Vagina (tissue), 2 donors: Measurements from ENCODE around the gene TOR1AIP2. TPM values are rescaled to one million over a fixed set of nuclear protein-coding genes. Genes with fewer than 3 reads are reported as not detected.
"Not testable (repeated sequence)": the region's sequence is repeated elsewhere in the genome, so short reads cannot be mapped to it uniquely, and the experiment has no call there.

ENCODE experiments used
- DNase-seq, 2 donors: peaks; one replicate each; pipeline ENCODE4 v3.0.0-alpha.2; 2017; ENCODE audit errors: extremely low spot score in 2 of 2
- H3K27ac ChIP-seq: fragments of 200-600 bp; sonication (generic); one replicate; pipeline ENCODE4 v1.5.1; 2019
- H3K27me3 ChIP-seq: fragments of 200-600 bp; sonication (generic); one replicate; pipeline ENCODE4 v1.5.1; 2019
- H3K36me3 ChIP-seq, 2 donors: fragments of 200-600 bp; sonication (generic); one replicate each; pipeline ENCODE4 v1.5.1; 2017 to 2019
- H3K4me1 ChIP-seq: fragments of 200-600 bp; sonication (generic); one replicate; pipeline ENCODE4 v1.5.1; 2019
- H3K4me3 ChIP-seq, 2 donors: fragments of 200-600 bp; sonication (generic); 1 replicate in 1 of 2; 2 replicates in 1 of 2; pipeline ENCODE4 v1.5.1; 2016 to 2019
- H3K9me3 ChIP-seq: fragments of 200-600 bp; sonication (generic); one replicate; pipeline ENCODE4 v1.5.1; 2019
- POLR2A ChIP-seq, 2 donors: fragments of 450-650 bp; IDR thresholded peaks; one replicate each; pipeline ENCODE4 v1.6.1; 2017; ENCODE audit warnings: antibody characterized with exemption in 2 of 2, mild to moderate bottlenecking in 2 of 2, moderate library complexity in 2 of 2
- POLR2AphosphoS5 ChIP-seq, 2 donors: sonication (generic); formaldehyde crosslinking; IDR thresholded peaks; one replicate each; pipeline ENCODE4 v1.9.0; 2017; ENCODE audit warnings: antibody characterized with exemption in 2 of 2, mild to moderate bottlenecking in 2 of 2, low read depth in 1 of 2; ENCODE audit not compliant: insufficient read depth in 1 of 2
- intact Hi-C: fragments of 100-400 bp; cut with DNase I; formaldehyde crosslinking; loops from one replicate; pipeline ENCODE4 v1.15.1; 2023
- total RNA-seq: library from RNA; depleted of rRNA; stranded (reverse); fragments of >200 nt; gene quantifications from one replicate; pipeline ENCODE4 v1.2.3, GENCODE V29; 2016
- TF ChIP-seq, protein P1 (sequence below), 3 experiments: fragments of 450-650 bp in 2 of 3; fragments of 200-600 bp in 1 of 3; sonication (generic) in 1 of 3; IDR thresholded peaks; one replicate each; pipeline ENCODE4 v1.5.1; 2017 to 2019; ENCODE audit warnings: antibody characterized with exemption in 3 of 3, mild to moderate bottlenecking in 2 of 3, moderate library complexity in 2 of 3

TOR1AIP2 gene
- total RNA-seq, 1 donor from 2014 or later: 53.8 TPM

DNA sequence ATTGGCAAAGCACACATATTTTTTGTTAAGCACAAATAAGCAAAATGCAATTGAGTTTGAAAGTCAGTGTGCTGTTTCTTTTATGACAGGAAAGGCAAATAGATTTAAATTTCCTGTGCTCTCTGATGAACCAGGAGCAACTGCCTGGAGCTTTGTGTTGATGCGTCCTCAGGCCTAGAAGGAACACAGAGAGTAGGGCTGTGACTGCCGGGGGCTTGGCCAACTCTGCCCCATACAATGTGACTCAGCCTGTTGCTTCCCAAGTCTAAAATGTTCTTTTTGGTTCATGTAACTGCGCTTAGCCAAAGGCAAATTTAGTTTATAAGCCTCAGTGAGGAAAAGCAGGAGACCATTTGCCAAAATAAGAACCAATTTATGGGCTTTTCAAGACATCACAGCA lies 37.5 kb downstream of the TOR1AIP2 start:
- Histone ChIP-seq H3K27ac (peak overlapping the region; percentile 27), H3K36me3 (no peaks in the 10 kb centered on the region), H3K4me3 (no peak overlapping the region), H3K4me1 (peaks cover 9% of the 10 kb centered on the region), H3K27me3 (no peaks in the 10 kb centered on the region), H3K9me3 (no peaks in the 10 kb centered on the region)
- DNase-seq: no peak
- intact Hi-C loops: no loop called here
- no peak for TF ChIP-seq POLR2AphosphoS5 (IDR thresholded peaks at IDR 0.05; ENCODE audit: insufficient read depth in 1 of 2, low read depth in 1 of 2)
- TF ChIP-seq, protein P1, sequence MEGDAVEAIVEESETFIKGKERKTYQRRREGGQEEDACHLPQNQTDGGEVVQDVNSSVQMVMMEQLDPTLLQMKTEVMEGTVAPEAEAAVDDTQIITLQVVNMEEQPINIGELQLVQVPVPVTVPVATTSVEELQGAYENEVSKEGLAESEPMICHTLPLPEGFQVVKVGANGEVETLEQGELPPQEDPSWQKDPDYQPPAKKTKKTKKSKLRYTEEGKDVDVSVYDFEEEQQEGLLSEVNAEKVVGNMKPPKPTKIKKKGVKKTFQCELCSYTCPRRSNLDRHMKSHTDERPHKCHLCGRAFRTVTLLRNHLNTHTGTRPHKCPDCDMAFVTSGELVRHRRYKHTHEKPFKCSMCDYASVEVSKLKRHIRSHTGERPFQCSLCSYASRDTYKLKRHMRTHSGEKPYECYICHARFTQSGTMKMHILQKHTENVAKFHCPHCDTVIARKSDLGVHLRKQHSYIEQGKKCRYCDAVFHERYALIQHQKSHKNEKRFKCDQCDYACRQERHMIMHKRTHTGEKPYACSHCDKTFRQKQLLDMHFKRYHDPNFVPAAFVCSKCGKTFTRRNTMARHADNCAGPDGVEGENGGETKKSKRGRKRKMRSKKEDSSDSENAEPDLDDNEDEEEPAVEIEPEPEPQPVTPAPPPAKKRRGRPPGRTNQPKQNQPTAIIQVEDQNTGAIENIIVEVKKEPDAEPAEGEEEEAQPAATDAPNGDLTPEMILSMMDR (IDR thresholded peaks at IDR 0.05): no peak
- TF ChIP-seq POLR2A (IDR thresholded peaks at IDR 0.05): no peak

DNA sequence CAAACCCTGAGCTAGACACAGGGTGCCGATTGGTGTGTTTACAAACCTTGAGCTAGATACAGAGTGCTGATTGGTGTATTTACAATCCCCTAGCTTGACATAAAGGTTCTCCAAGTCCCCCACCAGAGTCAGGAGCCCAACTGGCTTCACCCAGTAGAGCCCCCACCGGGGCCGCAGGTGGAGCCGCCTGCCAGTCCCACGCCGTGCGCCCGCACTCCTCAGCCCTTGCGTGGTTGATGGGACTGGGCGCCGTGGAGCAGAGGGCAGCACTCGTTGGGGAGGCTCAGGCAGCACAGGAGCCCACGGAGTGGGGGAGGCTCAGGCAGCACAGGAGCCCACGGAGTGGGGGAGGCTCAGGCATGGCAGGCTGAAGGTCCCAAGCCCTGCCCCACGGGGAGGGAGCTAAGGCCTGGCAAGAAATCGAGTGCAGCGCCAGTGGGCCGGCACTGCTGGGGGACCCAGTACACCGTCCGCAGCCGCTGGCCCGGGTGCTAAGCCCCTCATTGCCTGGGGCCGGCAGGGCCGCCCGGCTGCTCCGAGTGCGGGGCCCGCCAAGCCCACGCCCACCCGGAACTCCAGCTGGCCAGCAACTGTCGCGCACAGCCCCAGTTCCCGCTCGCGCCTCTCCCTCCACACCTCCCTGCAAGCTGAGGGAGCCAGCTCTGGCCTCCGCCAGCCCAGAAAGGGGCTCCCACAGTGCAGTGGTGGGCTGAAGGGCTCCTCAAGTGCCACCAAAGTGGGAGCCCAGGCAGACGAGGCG lies 40.7 kb downstream of the TOR1AIP2 start:
- H3K4me1 ChIP-seq, DNase-seq, H3K4me3 ChIP-seq, intact Hi-C loops, H3K27ac ChIP-seq, H3K27me3 ChIP-seq, H3K36me3 ChIP-seq, H3K9me3 ChIP-seq: not testable (repeated sequence)

- H3K4me1 ChIP-seq: no peaks in the 10 kb centered on the region
- H3K36me3 ChIP-seq: no peaks in the 10 kb centered on the region
- DNase-seq: no peak
- no peaks in the 10 kb centered on the region for H3K27me3 ChIP-seq
- H3K4me3 ChIP-seq: no peak overlapping the region
- intact Hi-C loops: no loop called here
- H3K27ac ChIP-seq: no peak overlapping the region
- no peaks in the 10 kb centered on the region for H3K9me3 ChIP-seq
- no peak for TF ChIP-seq POLR2A (IDR thresholded peaks at IDR 0.05)
- TF ChIP-seq, protein P1 (IDR thresholded peaks at IDR 0.05): no peak
- TF ChIP-seq POLR2AphosphoS5 (IDR thresholded peaks at IDR 0.05; ENCODE audit: insufficient read depth in 1 of 2, low read depth in 1 of 2): no peak
These were observed 45.5 kb downstream of the TOR1AIP2 start for GRCh38 chr1:179831852-179832699.

GRCh38 chr1:179831225-179831624 lies 46.4 kb downstream of the TOR1AIP2 start:
- intact Hi-C loops: no loop called here
- Histone ChIP-seq H3K4me3 (no peak overlapping the region), H3K27me3 (no peaks in the 10 kb centered on the region), H3K4me1 (no peaks in the 10 kb centered on the region), H3K36me3 (no peaks in the 10 kb centered on the region), H3K9me3 (no peaks in the 10 kb centered on the region), H3K27ac (no peak overlapping the region)
- TF ChIP-seq POLR2AphosphoS5 (IDR thresholded peaks at IDR 0.05; ENCODE audit: insufficient read depth in 1 of 2, low read depth in 1 of 2) (no peak), POLR2A (IDR thresholded peaks at IDR 0.05) (no peak)
- TF ChIP-seq, protein P1 (IDR thresholded peaks at IDR 0.05): no peak
- no peak for DNase-seq

DNA sequence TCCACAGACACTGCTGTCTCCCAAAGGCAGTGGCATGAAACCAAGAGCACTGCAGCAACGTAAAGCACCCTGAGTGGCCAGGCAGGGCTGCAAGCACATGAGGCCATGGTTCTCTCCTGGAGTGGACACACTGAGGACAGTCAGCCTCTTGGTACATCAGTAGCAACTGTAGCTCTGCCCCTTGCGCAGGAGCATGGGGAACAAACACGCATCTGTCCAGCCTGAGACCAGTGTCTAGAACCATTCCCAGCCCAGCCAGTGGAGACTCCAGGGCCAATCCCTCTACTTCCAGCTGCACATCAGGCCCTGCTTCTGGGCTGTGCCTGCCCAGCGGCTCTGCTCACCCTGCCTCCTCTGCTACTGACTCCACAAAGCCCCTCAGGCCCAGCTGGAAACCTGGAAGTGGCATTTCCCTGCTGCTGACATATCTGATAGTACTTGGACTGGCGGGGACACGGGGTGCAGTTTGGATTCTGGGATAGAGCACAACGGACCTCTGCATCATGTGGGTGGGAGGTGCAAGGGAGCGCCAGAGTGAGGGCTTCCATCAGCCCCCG lies 49.0 kb downstream of the TOR1AIP2 start:
- DNase-seq: no peak
- Histone ChIP-seq H3K36me3 (no peaks in the 10 kb centered on the region), H3K4me1 (no peaks in the 10 kb centered on the region), H3K4me3 (no peak overlapping the region), H3K27me3 (no peaks in the 10 kb centered on the region), H3K9me3 (no peaks in the 10 kb centered on the region), H3K27ac (no peak overlapping the region)
- no peak for TF ChIP-seq POLR2A (IDR thresholded peaks at IDR 0.05)
- TF ChIP-seq POLR2AphosphoS5 (IDR thresholded peaks at IDR 0.05; ENCODE audit: insufficient read depth in 1 of 2, low read depth in 1 of 2): no peak
- TF ChIP-seq, protein P1 (IDR thresholded peaks at IDR 0.05): no peak
- intact Hi-C loops: no loop called here
